Activated CD8-positive, alpha-beta T cell treated with anti-CD3 and anti-CD28 coated beads, Interleukin-2, amount 10 ng/mL, durations not matched to agents 7 days and 5 days (primary cell): ENCODE measurements around the gene GRIP2. TPM values are rescaled to one million over a fixed set of nuclear protein-coding genes. Genes with fewer than 3 reads are reported as not detected.

Source experiments
- ATAC-seq: fragments of 150-1000 bp; cut with Tn5 transposase; one replicate; pipeline ENCODE4 v1.10.0; 2021; ENCODE audit warnings: moderate library complexity
- CTCF ChIA-PET: fragments of 350-600 bp; sonication (Branson Sonifier 250); formaldehyde crosslinking; loops from one replicate; lab custom pipeline; 2021; ENCODE audit warnings: antibody characterized with exemption; lab: Charles Lee
- POLR2A ChIA-PET: fragments of 350-600 bp; sonication (Branson Sonifier 250); formaldehyde crosslinking; loops from one replicate; lab custom pipeline; 2021; ENCODE audit warnings: antibody characterized with exemption; lab: Charles Lee
- DNase-seq: peaks from one replicate; pipeline ENCODE4 v3.0.0-alpha.2; 2020
- H3K27ac Mint-ChIP-seq: one replicate; pipeline ENCODE4 v1.8.0; 2021; ENCODE audit warnings: mild to moderate bottlenecking, mixed read lengths
- H3K27me3 Mint-ChIP-seq: one replicate; pipeline ENCODE4 v1.8.0; 2021; ENCODE audit warnings: low read depth, mixed read lengths
- H3K36me3 Mint-ChIP-seq: one replicate; pipeline ENCODE4 v1.8.0; 2021; ENCODE audit warnings: low read depth, mixed read lengths
- H3K4me1 Mint-ChIP-seq: one replicate; pipeline ENCODE4 v1.8.0; 2021; ENCODE audit warnings: low read depth, mixed read lengths
- H3K4me3 Mint-ChIP-seq: one replicate; pipeline ENCODE4 v1.8.0; 2021; ENCODE audit warnings: mild to moderate bottlenecking, mixed read lengths
- H3K9me3 Mint-ChIP-seq: one replicate; pipeline ENCODE4 v1.8.0; 2022; ENCODE audit warnings: mixed read lengths; ENCODE audit not compliant: insufficient read depth
- total RNA-seq, 2 experiments: library from RNA; stranded (reverse); gene quantifications; one replicate each; pipeline ENCODE4 v1.2.3, GENCODE V29; 2021

The GRIP2 gene
- total RNA-seq, 2 experiments from 2014 or later, result not detected

- ChIA-PET CTCF (interaction anchor here (0.7 kb wide), 1 partner anchor 192 kb away, joined by 3 read pairs; no protein-coding TSS in a partner anchor), POLR2A (interaction anchor here (0.8 kb wide), 1 partner anchor 17 kb away, joined by 3 read pairs; no protein-coding TSS in a partner anchor)
- no peaks in the 10 kb centered on the region for H3K9me3 Mint-ChIP-seq
- peaks cover 60% of the 10 kb centered on the region for H3K36me3 Mint-ChIP-seq
- no peak overlapping the region for H3K4me3 Mint-ChIP-seq
- no peak for DNase-seq
- H3K27me3 Mint-ChIP-seq, result no peaks in the 10 kb centered on the region
- peaks cover 3% of the 10 kb centered on the region for H3K4me1 Mint-ChIP-seq
- ATAC-seq, result no peak
- H3K27ac Mint-ChIP-seq, result peak overlapping the region; percentile 2
Observed at GRCh38 chr3:14448756-14449727, 91.1 kb downstream of the GRIP2 start.

DNA sequence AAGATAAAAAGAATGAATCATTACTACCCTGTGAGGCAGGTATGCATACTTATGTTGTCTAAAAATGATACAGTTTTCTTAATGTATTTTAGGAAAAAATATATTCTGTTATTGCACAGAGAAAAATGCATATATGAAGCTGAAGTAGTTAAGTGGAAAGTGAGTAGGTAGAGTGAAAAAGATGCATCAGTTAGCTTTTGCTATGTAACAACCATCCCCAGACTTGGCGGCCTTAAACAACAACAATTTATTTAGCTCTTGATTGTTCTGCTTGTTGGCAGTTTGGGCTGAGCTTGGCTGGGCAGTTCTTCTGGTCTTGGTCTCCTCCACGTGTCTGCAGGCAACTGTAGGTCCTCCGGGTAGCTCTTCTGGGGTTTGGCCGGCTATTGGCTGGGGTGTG is 92.1 kb downstream of the GRIP2 start:
- DNase-seq (no peak), ATAC-seq (no peak)
- Mint-ChIP-seq H3K36me3 (peaks cover 57% of the 10 kb centered on the region), H3K9me3 (no peaks in the 10 kb centered on the region), H3K4me3 (no peak overlapping the region), H3K27ac (no peak overlapping the region), H3K4me1 (no peaks in the 10 kb centered on the region), H3K27me3 (no peaks in the 10 kb centered on the region)
- POLR2A ChIA-PET, result interaction anchor here (0.8 kb wide), 1 partner anchor 16 kb away, joined by 3 read pairs; no protein-coding TSS in a partner anchor
- CTCF ChIA-PET, result no interaction called here

- Mint-ChIP-seq H3K27me3 (no peaks in the 10 kb centered on the region), H3K4me3 (no peak overlapping the region), H3K9me3 (no peaks in the 10 kb centered on the region), H3K4me1 (no peaks in the 10 kb centered on the region), H3K36me3 (peaks cover 57% of the 10 kb centered on the region), H3K27ac (no peak overlapping the region)
- CTCF ChIA-PET, result no interaction called here
- ATAC-seq (no peak), DNase-seq (no peak)
- POLR2A ChIA-PET, result interaction anchor here (1.0 kb wide), 1 partner anchor 13 kb away, joined by 3 read pairs; no protein-coding TSS in a partner anchor
Observed at GRCh38 chr3:14446988-14447570, 93.1 kb downstream of the GRIP2 start.

- ATAC-seq, result no peak
- peaks cover 6% of the 10 kb centered on the region for H3K4me1 Mint-ChIP-seq
- no peak for DNase-seq
- no peaks in the 10 kb centered on the region for H3K27me3 Mint-ChIP-seq
- H3K4me3 Mint-ChIP-seq, result no peak overlapping the region
- peaks cover 48% of the 10 kb centered on the region for H3K36me3 Mint-ChIP-seq
- ChIA-PET CTCF (interaction anchor here (0.8 kb wide), 1 partner anchor 16 kb away, joined by 3 read pairs; no protein-coding TSS in a partner anchor), POLR2A (interaction anchor here (1.0 kb wide), 1 partner anchor 14 kb away, joined by 3 read pairs; no protein-coding TSS in a partner anchor)
- H3K27ac Mint-ChIP-seq, result no peak overlapping the region
- H3K9me3 Mint-ChIP-seq, result no peaks in the 10 kb centered on the region
Observed at GRCh38 chr3:14445773-14446172, 94.4 kb downstream of the GRIP2 start.

DNA sequence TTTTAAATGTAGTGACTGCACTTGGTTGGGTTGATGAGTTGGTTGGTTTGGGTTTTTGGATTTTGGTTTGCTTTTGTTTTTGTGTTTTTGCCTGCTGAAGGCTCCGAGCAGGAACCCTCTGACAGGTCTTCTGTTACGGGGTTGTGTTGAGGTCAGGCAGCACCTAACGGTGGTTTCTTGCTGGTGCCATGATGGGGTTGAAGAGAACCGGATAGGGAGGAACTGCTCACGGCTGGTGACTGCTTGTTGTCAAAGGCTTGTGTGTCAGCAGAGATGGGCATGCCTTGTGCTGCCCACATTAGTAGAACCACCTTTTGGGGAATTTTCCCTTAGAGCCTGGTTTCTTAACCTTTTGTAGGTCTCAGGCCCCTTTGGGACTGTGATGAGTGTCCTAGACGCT is 95.8 kb downstream of the GRIP2 start:
- ATAC-seq, result no peak
- DNase-seq, result no peak
- no peak overlapping the region for H3K27ac Mint-ChIP-seq

DNA sequence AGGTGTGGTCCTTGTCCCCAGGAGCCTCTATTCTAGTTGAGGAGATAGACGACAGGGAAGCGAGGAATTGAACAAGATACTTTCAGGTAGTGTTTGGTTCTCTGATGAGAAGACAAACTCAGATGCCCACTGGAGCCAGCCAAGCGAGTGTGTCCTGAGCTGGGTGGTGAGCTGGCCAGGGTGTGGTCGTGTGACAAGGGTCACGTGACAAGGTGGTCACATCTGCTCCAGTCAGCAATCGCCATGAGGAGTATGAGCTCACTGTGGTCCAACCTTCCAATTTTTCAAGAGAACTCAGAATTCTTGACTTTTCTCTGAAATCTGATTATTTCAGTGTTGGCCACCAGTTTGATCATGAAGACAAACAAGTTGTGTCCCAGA is 98.2 kb downstream of the GRIP2 start:
- ChIA-PET CTCF (interaction anchor here (1.6 kb wide), 1 partner anchor 10 kb away, joined by 5 read pairs; no protein-coding TSS in a partner anchor), POLR2A (no interaction called here)
- Mint-ChIP-seq H3K4me1 (peaks cover 17% of the 10 kb centered on the region), H3K27me3 (no peaks in the 10 kb centered on the region), H3K9me3 (no peaks in the 10 kb centered on the region), H3K27ac (peak overlapping the region; percentile 39), H3K36me3 (peaks cover 28% of the 10 kb centered on the region), H3K4me3 (no peak overlapping the region)
- DNase-seq, result no peak
- ATAC-seq, result no peak

More for the DNA sequence above, 95.8 kb downstream of the GRIP2 start:
- Mint-ChIP-seq H3K4me1 (peaks cover 14% of the 10 kb centered on the region), H3K4me3 (no peak overlapping the region), H3K36me3 (peaks cover 48% of the 10 kb centered on the region), H3K9me3 (no peaks in the 10 kb centered on the region), H3K27me3 (no peaks in the 10 kb centered on the region)
- ChIA-PET CTCF (no interaction called here), POLR2A (no interaction called here)

DNA sequence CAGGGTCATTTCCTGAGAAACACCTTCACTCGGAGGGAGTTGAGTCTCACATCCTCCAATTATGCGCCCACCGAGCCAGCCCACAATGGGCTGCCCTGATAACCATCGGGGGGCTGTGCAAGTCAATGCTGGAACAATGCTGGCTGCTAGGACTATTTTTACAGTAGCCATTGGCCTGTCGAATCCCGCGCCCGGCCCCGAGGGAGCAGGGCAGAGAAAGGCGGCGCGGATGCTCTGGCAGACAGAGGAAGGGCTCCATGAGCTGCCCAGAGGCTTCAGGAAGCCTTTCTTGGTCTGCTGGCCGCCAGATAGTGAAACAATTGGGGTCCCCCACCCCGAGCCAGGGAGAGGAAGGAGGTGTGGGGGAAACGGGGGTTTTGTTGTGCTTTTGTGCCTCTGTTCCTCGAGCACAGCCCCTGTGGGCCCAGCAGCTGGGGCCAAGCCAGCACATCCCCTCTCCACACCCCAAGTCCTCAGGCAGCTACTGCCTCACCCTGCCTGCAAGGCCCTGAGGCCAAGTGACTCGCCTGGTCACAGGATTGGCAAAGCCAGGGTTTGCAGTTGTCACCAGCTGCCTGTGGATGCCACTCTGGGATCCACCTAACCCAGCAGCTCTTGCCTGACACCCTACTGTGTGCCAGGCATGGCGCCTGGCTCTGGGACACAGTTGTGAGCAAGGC is 98.8 kb downstream of the GRIP2 start:
- peak overlapping the region; percentile 39 for H3K27ac Mint-ChIP-seq
- peaks cover 23% of the 10 kb centered on the region for H3K36me3 Mint-ChIP-seq
- no peak for ATAC-seq
- no peak overlapping the region for H3K4me3 Mint-ChIP-seq
- no peaks in the 10 kb centered on the region for H3K27me3 Mint-ChIP-seq
- no peak for DNase-seq
- peaks cover 21% of the 10 kb centered on the region for H3K4me1 Mint-ChIP-seq
- no peaks in the 10 kb centered on the region for H3K9me3 Mint-ChIP-seq
- ChIA-PET CTCF (interaction anchor here (1.6 kb wide), 1 partner anchor 9 kb away, joined by 5 read pairs; no protein-coding TSS in a partner anchor), POLR2A (interaction anchor here (0.7 kb wide), 1 partner anchor 8 kb away, joined by 3 read pairs; no protein-coding TSS in a partner anchor)

DNA sequence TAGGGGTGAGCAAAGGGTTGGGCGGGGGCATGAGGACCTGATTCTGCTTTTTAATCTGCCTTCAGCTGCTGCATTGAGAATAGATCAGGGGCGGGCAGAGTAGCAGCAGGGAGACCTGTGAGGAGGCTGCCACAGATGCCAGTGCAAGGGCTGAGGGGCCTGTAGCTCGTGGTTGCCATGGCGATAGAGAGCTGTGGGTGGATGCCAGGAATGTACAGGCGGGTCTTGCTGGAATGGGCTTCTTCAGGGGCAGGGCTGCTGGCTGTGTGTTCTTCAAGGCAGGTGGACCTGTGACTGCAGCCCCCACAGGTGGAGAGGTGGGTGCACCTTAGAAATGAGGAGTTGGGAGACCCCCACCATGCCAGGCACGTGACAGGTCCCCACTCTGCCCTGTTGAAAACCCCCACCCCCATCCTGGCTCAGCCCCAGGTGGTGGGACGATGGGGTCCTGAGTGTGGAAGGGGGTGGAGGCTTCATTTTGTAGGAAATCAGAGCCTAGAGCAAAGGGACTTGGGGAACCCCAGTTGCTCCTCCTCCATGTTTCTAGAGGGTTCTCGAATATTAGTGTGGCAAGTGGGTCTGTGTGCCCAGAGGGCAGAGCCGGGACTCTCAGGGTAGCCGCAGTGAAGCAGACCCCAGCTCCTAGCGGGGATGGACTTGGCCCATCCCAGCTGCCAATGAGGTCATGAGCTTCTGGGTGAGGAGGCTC is 99.5 kb downstream of the GRIP2 start:
- H3K4me3 Mint-ChIP-seq, result no peak overlapping the region
- DNase-seq (no peak), ATAC-seq (no peak)
- H3K27me3 Mint-ChIP-seq, result no peaks in the 10 kb centered on the region
- peaks cover 23% of the 10 kb centered on the region for H3K4me1 Mint-ChIP-seq
- POLR2A ChIA-PET, result interaction anchor here (0.7 kb wide), 1 partner anchor 7 kb away, joined by 3 read pairs; no protein-coding TSS in a partner anchor
- peaks cover 17% of the 10 kb centered on the region for H3K36me3 Mint-ChIP-seq
- H3K9me3 Mint-ChIP-seq, result no peaks in the 10 kb centered on the region
- no peak overlapping the region for H3K27ac Mint-ChIP-seq
- CTCF ChIA-PET, result interaction anchor here (1.6 kb wide), 1 partner anchor 8 kb away, joined by 5 read pairs; no protein-coding TSS in a partner anchor

DNA sequence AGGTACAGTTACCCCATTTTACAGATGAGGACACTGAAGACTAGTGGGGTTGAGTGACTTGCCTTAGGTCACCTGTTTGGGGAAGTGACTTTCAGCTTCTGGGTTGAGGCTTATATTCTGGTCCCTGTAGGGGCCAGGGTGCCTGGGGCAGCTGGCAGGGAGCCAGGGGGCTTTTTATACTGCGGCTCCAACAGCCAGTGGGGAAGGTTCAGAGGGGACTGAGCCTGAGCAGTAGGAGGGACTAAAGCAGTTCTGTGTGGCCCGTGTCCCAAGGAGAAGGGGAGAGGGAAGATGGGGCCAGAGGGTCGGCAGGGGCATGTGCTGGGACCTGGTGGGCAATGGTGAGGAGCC is 100.0 kb downstream of the GRIP2 start:
- peaks cover 28% of the 10 kb centered on the region for H3K4me1 Mint-ChIP-seq
- POLR2A ChIA-PET, result no interaction called here
- no peak overlapping the region for H3K4me3 Mint-ChIP-seq
- H3K36me3 Mint-ChIP-seq, result peaks cover 13% of the 10 kb centered on the region
- DNase-seq (no peak), ATAC-seq (no peak)
- H3K27ac Mint-ChIP-seq, result peak overlapping the region; percentile 42
- no peaks in the 10 kb centered on the region for H3K9me3 Mint-ChIP-seq
- H3K27me3 Mint-ChIP-seq, result no peaks in the 10 kb centered on the region
- CTCF ChIA-PET, result no interaction called here

- no peaks in the 10 kb centered on the region for H3K27me3 Mint-ChIP-seq
- peaks cover 14% of the 10 kb centered on the region for H3K36me3 Mint-ChIP-seq
- no peak for ATAC-seq
- H3K27ac Mint-ChIP-seq, result peak overlapping the region; percentile 32
- ChIA-PET POLR2A (interaction anchor here (1.3 kb wide), 1 partner anchor 37 kb away, joined by 4 read pairs; the partner anchor contains the start of gene SLC6A6), CTCF (no interaction called here)
- no peak for DNase-seq
- H3K4me3 Mint-ChIP-seq, result no peak overlapping the region
- H3K4me1 Mint-ChIP-seq, result peaks cover 33% of the 10 kb centered on the region
- H3K9me3 Mint-ChIP-seq, result no peaks in the 10 kb centered on the region
Observed at GRCh38 chr3:14439501-14440167, 100.5 kb downstream of the GRIP2 start.
